H7 (cell line): ENCODE measurements around the gene TSPAN9. TPM values are rescaled to one million over a fixed set of nuclear protein-coding genes. Genes with fewer than 3 reads are reported as not detected.

Source experiments
- DNase-seq: peaks from one replicate; pipeline ENCODE4 v3.0.0; 2012
- H3K27me3 ChIP-seq: 2 replicates; pipeline ENCODE4 v1.6.0; 2011; ENCODE audit warnings: mild to moderate bottlenecking, low read length; ENCODE audit not compliant: control insufficient read depth, insufficient read depth
- H3K36me3 ChIP-seq: replicated peaks from 2 replicates; pipeline ENCODE4 v1.5.1; 2011; ENCODE audit warnings: low read length; ENCODE audit not compliant: control insufficient read depth, insufficient read depth
- H3K4me3 ChIP-seq: 2 replicates; pipeline ENCODE4 v1.5.1; 2011; ENCODE audit warnings: low read depth, mild to moderate bottlenecking, control low read depth, low read length, moderate library complexity; ENCODE audit not compliant: insufficient read depth
- total RNA-seq: library from RNA; depleted of rRNA; stranded (reverse); fragments of >200 nt; shearing (Covaris generic); gene quantifications from 2 replicates; pipeline ENCODE4 v1.2.3, GENCODE V29; 2014

TSPAN9 gene
- total RNA-seq, 1 experiment from 2014 or later: 22.4 TPM

DNA sequence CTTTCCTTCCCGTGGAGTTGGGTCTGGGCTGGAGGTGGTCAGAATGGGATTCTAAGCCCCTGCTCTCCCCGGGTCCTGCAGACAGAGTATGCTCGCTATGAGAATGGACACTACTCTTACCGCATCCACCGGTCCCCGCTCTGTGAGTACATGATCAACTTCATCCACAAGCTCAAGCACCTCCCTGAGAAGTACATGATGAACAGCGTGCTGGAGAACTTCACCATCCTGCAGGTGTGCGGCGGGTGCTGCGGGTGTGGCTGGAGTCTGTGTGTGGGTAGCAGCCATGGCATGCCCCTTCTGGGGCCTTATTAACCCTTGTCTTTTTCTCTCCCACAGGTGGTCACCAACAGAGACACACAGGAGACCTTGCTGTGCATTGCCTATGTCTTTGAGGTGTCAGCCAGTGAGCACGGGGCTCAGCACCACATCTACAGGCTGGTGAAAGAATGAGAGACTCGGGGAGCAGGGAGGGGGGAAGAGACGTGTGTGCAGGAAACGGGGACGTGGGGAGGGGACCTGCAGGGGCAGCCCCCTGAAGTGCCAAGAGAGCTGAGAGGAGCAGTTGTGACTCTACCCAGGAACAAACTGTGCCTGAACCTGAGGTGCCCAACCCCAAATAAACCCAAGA is 37.0 kb upstream of the TSPAN9 start:
- no peak overlapping the region for H3K4me3 ChIP-seq
- peak; percentile 28 for DNase-seq
- H3K27me3 ChIP-seq: no peaks in the 10 kb centered on the region
- peaks cover 37% of the 10 kb centered on the region for H3K36me3 ChIP-seq

DNA sequence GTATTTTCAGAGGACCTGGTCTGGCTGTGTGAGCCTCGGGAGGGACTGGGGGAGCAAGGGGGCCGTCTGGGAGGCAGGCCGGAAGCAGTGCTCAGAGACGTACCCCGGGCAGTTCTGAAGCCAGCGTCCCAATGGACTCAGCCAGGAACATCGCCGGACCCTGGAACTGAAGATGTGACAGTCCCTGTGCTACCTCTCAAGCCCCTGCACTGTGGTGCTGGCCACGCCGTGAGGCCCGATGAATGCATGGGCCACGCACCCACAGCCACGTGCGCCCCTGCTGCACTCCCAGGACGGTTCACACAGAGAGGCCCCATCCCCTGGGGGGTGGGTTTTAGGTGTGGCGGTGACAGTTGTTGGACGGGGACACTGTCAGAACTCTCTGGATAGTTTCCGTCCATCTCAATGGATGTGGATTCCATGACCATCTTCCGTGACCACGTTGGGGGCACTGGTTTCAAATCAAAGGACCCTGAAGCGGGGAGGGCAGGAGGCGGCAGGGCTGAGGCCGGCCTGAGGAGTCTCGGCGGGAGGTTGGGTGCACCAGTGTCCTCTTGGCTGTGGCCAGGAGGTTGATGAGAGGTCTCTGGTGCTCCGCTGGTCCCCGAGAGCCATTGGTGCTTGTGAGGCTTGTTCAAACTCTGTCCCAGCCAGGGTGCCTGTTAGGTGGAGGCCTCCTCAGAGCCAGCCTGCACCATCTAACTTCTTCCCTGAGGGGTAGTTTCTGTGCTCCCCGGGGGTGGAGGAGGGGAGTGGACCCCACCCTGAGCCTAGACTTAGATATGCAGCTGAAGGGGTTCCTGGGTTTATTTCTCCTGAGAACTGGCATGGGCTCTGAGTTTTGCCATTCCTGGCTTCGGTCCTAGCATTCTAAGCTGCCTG is 36.3 kb upstream of the TSPAN9 start:
- no peaks in the 10 kb centered on the region for H3K27me3 ChIP-seq
- peak; percentile 65 for DNase-seq
- no peak overlapping the region for H3K4me3 ChIP-seq
- H3K36me3 ChIP-seq: peaks cover 37% of the 10 kb centered on the region

DNA sequence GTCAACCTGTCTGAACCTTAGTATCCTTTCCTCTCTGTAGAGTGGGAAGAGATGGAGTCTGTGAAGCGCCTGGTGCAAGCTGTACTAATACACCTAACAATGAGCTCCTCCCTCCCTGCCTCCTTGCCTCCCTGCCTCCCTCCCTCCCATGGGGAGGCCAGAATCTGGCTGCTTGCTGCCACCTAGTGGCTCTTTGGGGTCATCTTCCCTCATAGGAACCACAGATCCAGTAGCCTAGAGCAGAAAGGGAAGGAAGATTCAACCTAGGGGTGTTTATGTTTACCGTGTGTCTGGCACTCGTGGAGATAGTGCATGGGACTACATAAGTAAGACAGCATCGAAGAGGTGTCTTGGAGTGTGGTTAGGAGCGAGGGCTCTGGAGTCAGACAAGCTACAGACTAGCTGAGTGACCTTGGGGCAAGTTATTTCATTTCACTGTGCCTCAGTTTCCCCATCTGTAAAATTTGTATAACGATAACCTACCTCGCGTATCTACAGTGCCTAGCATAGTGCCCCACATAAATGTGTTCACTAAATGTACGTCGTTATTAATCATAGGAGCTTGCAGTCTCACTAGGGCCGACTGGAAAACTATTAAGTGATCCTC is 35.5 kb upstream of the TSPAN9 start:
- Histone ChIP-seq H3K36me3 (peaks cover 36% of the 10 kb centered on the region), H3K27me3 (no peaks in the 10 kb centered on the region), H3K4me3 (no peak overlapping the region)
- peak; percentile 93 for DNase-seq

DNA sequence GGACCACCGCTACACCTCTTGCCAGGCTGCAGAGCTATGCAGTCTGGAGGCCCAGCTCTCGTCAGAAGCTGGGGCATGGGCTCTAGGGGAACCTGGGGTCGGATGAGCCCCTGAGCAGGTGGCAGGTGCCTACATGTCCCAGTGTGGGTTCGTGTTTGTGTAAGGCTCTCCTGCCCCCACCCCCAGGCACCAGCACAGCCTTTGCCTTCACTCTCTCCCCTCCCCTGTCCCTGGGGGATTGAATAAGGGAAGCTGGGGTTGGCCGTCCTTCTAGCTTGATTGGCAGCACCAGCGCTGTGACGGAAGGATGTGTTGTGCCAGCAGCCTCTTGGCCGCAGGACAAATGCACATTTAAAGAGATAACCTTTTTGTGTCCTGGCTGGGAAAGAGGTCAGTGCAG is 34.8 kb upstream of the TSPAN9 start:
- H3K4me3 ChIP-seq: no peak overlapping the region
- H3K36me3 ChIP-seq: peaks cover 29% of the 10 kb centered on the region
- H3K27me3 ChIP-seq: no peaks in the 10 kb centered on the region
- peak; percentile 20 for DNase-seq

DNA sequence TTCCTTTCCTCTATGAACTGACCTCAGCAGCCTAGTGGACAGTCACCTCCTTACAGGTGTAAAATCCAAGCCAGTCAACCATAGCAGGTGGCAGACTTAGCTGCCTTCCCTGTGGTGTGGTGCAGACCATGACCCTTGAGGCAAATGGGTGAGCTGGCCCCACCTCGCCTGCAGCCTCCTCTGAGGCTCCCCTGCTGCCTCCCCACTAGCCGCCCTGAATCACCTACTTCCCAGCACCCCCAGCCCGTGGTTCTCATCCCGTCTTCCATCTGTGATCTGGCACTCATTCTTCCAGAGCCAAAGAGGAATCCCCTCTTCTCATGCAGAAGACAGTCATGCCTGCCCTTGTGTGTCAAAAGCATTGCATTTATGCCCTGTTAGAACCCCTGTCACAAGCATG is 34.4 kb upstream of the TSPAN9 start:
- Histone ChIP-seq H3K36me3 (peaks cover 27% of the 10 kb centered on the region), H3K4me3 (no peak overlapping the region), H3K27me3 (no peaks in the 10 kb centered on the region)
- DNase-seq: peak; percentile 18

DNA sequence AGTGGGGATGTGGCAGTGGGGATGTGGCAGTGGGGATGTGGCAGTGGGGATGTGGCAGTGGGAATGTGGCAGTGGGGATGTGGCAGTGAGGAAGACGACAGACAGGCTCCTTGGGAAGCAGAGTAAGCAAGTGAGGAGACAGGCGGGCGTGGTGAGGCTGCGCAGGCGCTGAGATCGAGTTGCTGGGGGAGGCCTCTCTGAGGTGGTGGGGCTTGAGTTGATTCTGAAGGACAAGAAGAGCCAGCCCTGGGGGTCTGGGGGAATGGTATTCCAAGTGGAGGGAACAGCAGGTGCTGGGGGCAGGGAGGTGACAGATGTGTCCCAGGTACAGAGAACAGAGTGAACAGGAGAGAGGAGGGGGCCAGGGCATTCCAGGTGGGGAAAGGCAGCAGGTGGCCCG is 33.8 kb upstream of the TSPAN9 start:
- H3K27me3 ChIP-seq: no peaks in the 10 kb centered on the region
- H3K4me3 ChIP-seq: no peak overlapping the region
- no peak for DNase-seq
- peaks cover 21% of the 10 kb centered on the region for H3K36me3 ChIP-seq

DNA sequence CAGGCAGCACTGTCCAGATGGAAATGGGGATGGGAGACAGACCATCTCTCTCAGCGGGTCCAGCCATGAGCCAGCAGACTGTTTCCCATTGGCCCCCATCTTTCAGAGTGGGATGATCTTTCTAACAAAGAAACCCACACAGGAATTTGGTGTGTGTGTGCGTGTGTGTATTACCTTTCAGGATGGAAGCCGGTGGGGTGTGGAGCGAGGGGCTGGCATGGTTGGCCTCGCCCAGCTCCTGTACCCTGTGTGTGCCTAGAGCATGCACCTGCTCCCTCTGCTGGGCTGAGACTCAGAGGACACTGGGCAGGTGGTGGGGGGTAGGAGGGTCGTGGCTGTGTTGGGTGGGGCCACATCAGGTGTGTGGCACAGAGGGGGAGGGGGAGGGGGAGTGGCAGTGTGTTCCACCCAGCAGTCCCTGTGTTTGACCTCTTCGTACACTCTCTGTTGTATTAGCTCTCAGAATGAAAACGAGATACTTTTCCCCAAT is 33.0 kb upstream of the TSPAN9 start:
- peak; percentile 48 for DNase-seq

DNA sequence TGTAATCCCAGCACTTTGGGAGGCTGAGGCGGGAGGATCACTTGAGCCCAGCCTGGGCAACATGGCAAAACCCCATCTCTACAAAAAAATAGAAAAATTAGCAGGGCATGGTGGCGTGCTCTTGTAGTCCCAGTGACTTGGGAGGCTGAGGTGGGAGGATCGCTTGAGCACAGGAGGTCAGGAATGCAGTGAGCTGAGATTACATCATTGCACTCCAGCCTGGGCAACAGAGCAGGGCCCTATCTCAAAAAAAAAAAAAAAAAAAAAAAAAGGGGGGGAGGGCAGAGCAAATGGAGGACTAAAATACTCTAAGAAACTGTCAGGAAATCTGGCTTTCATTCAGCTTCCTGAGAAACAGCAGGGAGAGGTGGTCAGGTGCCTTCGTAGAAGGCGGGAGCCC is 31.7 kb upstream of the TSPAN9 start:
- Histone ChIP-seq H3K27me3 (no peaks in the 10 kb centered on the region), H3K4me3 (no peak overlapping the region), H3K36me3 (peaks cover 7% of the 10 kb centered on the region)
- peak; percentile 40 for DNase-seq

More for the DNA sequence above, 33.0 kb upstream of the TSPAN9 start:
- H3K36me3 ChIP-seq: peaks cover 16% of the 10 kb centered on the region
- no peaks in the 10 kb centered on the region for H3K27me3 ChIP-seq
- H3K4me3 ChIP-seq: no peak overlapping the region

DNA sequence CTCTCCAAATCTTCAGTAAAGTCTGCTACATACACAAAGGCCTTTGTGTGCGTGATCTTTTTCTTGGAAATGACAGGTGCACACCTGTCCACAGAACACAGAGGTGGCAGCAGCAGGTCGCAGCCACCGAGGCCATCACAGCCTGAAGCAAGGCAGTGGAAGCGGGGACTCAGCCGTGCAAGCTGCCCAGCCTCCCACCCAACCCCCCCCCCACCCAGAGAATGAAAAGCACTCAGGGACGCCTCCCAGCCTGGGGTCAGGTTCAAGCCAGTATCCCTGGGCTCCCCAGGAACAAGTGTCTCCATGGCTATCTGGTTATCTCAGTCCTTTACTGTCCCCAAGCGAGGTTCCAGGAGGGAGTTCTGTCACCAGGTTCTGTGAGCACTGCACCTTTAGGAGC is 31.2 kb upstream of the TSPAN9 start:
- peaks cover 7% of the 10 kb centered on the region for H3K36me3 ChIP-seq
- DNase-seq: peak; percentile 39
- no peak overlapping the region for H3K4me3 ChIP-seq
- H3K27me3 ChIP-seq: no peaks in the 10 kb centered on the region

DNA sequence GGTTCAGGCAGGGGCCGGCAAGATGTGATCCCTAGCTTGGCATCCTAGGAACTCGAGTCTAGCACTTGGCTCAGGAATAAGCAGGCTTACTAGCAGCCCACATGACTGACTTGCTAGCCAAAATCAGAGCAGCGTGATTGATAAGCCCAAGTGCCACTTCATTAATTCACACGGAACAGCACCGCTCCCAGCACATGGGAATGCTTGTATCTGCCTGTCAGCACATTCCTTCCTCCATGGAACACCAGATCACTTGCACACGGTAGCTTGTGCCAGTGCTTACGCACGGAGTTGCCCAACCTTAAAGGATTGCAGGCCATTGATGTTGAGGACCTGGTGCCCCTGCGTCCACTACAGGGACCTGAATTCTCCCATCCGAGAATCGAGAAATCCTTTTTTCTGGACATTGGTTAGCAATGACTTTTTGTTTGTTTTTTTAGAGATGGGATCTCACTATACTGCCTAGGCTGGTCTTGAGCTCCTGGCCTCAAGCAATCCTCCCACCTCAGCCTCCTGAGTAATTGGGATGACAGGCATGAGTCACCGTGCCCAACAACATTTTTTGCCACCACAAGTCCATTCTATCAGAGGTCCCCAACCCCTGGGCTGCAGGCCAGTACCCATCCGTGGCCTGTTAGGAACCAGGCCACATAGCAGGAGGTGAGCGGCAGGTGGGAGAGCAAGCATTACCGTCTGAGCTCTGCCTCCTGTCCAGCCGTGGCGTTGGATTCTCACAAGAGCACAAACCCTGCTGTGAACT is 30.6 kb upstream of the TSPAN9 start:
- no peak for DNase-seq
- no peak overlapping the region for H3K4me3 ChIP-seq
- peaks cover 7% of the 10 kb centered on the region for H3K36me3 ChIP-seq
- H3K27me3 ChIP-seq: no peaks in the 10 kb centered on the region

DNA sequence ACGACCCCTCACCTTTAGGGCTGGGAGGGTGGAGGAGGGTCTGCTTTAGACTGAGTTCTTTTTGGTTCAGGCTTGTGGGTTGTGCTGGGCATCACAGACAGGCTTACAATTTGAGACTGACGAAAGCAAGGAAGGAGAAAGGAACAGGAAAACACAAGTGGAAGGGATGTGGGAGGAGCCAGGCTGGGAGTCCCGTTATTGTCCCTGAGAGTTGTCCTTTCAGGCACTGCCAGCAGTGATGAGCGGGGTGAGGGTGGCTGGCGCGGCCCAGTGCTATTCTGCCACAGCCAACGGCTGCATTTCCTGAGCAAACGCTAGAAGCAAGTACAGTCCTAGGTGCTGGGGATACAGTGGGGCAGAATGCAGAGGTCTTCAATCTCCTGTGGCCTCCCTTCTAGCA is 29.2 kb upstream of the TSPAN9 start:
- no peaks in the 10 kb centered on the region for H3K27me3 ChIP-seq
- DNase-seq: no peak
- peaks cover under 1% of the 10 kb centered on the region; the same call in 1 of the 2 replicates for H3K36me3 ChIP-seq
- no peak overlapping the region for H3K4me3 ChIP-seq

DNA sequence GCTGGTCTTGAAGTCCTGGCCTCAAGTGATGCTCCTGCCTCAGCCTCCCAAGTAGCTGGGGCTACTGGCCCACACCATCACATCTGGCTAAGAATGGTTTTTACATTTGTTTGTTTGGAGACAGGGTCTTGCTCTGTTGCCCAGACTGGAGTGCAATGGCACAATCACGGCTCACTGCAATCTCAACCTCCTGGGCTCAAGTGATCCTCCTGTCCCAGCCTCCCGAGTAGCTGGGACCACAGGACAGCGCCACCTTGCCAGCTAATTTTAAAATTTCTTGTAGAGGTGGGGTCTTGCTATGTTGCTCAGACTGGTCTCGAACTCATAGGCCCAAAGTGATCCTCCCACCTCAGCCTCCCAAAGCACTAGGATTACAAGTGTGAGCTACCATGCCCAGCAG is 28.6 kb upstream of the TSPAN9 start:
- no peaks in the 10 kb centered on the region for H3K27me3 ChIP-seq
- H3K36me3 ChIP-seq: no peaks in the 10 kb centered on the region; the same call in 1 of the 2 replicates
- DNase-seq: no peak
- H3K4me3 ChIP-seq: no peak overlapping the region

DNA sequence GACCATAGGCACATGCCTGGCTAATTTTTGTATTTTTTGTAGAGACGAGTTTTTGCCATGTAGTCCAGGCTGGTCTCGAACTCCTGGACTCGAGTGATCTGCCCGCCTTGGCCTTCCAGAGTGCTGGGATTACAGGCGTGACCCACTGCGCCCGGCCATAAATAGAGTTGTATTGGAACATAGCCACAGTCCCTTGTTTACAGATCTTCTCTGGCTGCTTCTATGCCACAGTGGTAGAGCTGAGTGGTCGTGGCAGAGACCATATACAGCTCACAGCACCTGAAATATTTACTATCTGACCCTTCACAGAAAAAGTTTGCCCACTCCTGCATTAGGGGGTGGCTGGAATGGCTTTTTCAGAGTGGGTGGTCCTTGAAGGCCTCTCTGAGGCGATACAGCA is 28.0 kb upstream of the TSPAN9 start:
- Histone ChIP-seq H3K27me3 (no peaks in the 10 kb centered on the region), H3K4me3 (no peak overlapping the region), H3K36me3 (no peaks in the 10 kb centered on the region)
- no peak for DNase-seq

DNA sequence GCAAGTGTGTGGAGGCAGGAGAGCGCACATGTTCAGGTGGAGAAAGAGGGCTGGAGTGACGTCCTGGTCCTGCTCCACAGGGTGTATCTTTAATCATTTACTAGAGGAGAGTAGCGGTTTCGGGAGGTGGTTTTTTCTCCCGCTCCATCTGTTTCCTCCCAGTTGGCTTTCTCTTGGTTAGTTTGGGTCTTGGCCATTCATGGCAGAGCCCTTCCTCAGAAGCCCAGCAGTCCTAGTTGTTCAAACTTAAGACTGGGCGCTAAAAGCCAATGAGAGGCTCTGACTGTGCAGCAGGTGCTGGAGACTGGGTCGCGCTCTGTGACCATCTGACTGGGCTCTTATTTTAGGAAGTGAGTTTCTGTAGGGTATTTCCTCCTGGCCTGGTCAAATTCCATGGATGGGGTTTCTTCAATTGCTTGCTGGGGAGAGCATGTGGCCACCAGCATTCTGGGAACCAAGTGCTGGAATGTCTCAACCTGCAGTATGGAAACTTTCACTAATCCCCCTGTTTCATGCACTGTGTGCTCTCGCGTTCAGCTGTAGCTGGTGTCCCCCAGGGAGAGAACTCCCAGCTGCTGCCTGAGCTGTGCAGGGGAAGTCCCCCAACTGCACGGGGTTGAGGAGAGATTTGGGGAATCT is 27.4 kb upstream of the TSPAN9 start:
- Histone ChIP-seq H3K4me3 (no peak overlapping the region), H3K36me3 (no peaks in the 10 kb centered on the region), H3K27me3 (no peaks in the 10 kb centered on the region)
- peak; percentile 41 for DNase-seq
